Measurements from ENCODE around the gene ACTR5. TPM values are rescaled to one million over a fixed set of nuclear protein-coding genes. Genes with fewer than 3 reads are reported as not detected.

Gene ACTR5
- polyA plus RNA-seq, 4 donors = 8.9 to 10.5 (median 9.9) TPM

- DNase-seq (ENCODE audit: low read depth in 4 of 4, low spot score in 3 of 4) = no peak
Observed at GRCh38 chr20:38728191-38728781, 20.0 kb upstream of the ACTR5 start.

- DNase-seq (ENCODE audit: low read depth in 4 of 4, low spot score in 3 of 4) = no peak
Observed at GRCh38 chr20:38728911-38729642, 19.2 kb upstream of the ACTR5 start.

GRCh38 chr20:38729767-38730166 is 18.5 kb upstream of the ACTR5 start:
- DNase-seq (ENCODE audit: low read depth in 4 of 4, low spot score in 3 of 4) = no peak

GRCh38 chr20:38730167-38730988 is 17.9 kb upstream of the ACTR5 start:
- no peak for DNase-seq (ENCODE audit: low read depth in 4 of 4, low spot score in 3 of 4)

- no peak for DNase-seq (ENCODE audit: low read depth in 4 of 4, low spot score in 3 of 4)
Observed at GRCh38 chr20:38730989-38731737, 17.1 kb upstream of the ACTR5 start.

GRCh38 chr20:38731738-38732113 is 16.5 kb upstream of the ACTR5 start:
- no peak for DNase-seq (ENCODE audit: low read depth in 4 of 4, low spot score in 3 of 4)

GRCh38 chr20:38732981-38733380 is 15.3 kb upstream of the ACTR5 start:
- DNase-seq (ENCODE audit: low read depth in 4 of 4, low spot score in 3 of 4) = no peak

- no peak for DNase-seq (ENCODE audit: low read depth in 4 of 4, low spot score in 3 of 4)
Observed at GRCh38 chr20:38735172-38735571, 13.1 kb upstream of the ACTR5 start.

GRCh38 chr20:38737887-38738286 is 10.4 kb upstream of the ACTR5 start:
- DNase-seq (ENCODE audit: low read depth in 4 of 4, low spot score in 3 of 4) = no peak

GRCh38 chr20:38745757-38746156 is 2.5 kb upstream of the ACTR5 start:
- no peak for DNase-seq (ENCODE audit: low read depth in 4 of 4, low spot score in 3 of 4)

GRCh38 chr20:38747495-38748096 is 664 bp upstream of the ACTR5 start:
- DNase-seq (ENCODE audit: low read depth in 4 of 4, low spot score in 3 of 4) = no peak

- no peak for DNase-seq (ENCODE audit: low read depth in 4 of 4, low spot score in 3 of 4)
Observed at GRCh38 chr20:38748861-38749149, 545 bp downstream of the ACTR5 start.

GRCh38 chr20:38751360-38751976 is 3.2 kb downstream of the ACTR5 start:
- peak in 1 of 4 donors; percentile 26 for DNase-seq (ENCODE audit: low read depth in 4 of 4, low spot score in 3 of 4)

GRCh38 chr20:38752029-38752428 is 3.8 kb downstream of the ACTR5 start:
- DNase-seq (ENCODE audit: low read depth in 4 of 4, low spot score in 3 of 4) = no peak

- DNase-seq (ENCODE audit: low read depth in 4 of 4, low spot score in 3 of 4) = no peak
Observed at GRCh38 chr20:38754924-38755323, 6.7 kb downstream of the ACTR5 start.

GRCh38 chr20:38755324-38755910 is 7.2 kb downstream of the ACTR5 start:
- DNase-seq (ENCODE audit: low read depth in 4 of 4, low spot score in 3 of 4) = no peak

- DNase-seq (ENCODE audit: low read depth in 4 of 4, low spot score in 3 of 4) = no peak
Observed at GRCh38 chr20:38757145-38757775, 9.0 kb downstream of the ACTR5 start.

GRCh38 chr20:38759106-38759505 is 10.8 kb downstream of the ACTR5 start:
- DNase-seq (ENCODE audit: low read depth in 4 of 4, low spot score in 3 of 4) = no peak

GRCh38 chr20:38760978-38761377 is 12.7 kb downstream of the ACTR5 start:
- DNase-seq (ENCODE audit: low read depth in 4 of 4, low spot score in 3 of 4) = no peak
